Neutrophil (primary cell): ENCODE data around the gene CHST10.

ENCODE experiments used
- H3K27ac ChIP-seq: fragments of 200-600 bp; sonication (generic); 2 replicates; pipeline ENCODE4 v1.5.1; 2016; ENCODE audit warnings: mild to moderate bottlenecking, moderate library complexity
- H3K27me3 ChIP-seq: fragments of 200-600 bp; sonication (generic); 2 replicates; pipeline ENCODE4 v1.6.0; 2016; ENCODE audit warnings: mild to moderate bottlenecking
- H3K36me3 ChIP-seq: fragments of 200-600 bp; sonication (generic); 2 replicates; pipeline ENCODE4 v1.5.1; 2017
- H3K4me1 ChIP-seq, 2 experiments: fragments of 200-600 bp in 1 of 2; sonication (generic) in 1 of 2; 1 replicate in 1 of 2; 2 replicates in 1 of 2; pipeline versions ENCODE4 v1.5.1 to v1.6.1; 2013 to 2016; ENCODE audit warnings: low read depth in 1 of 2, low read length in 1 of 2, mild to moderate bottlenecking in 1 of 2, moderate library complexity in 1 of 2; ENCODE audit not compliant: control insufficient read depth in 1 of 2, insufficient read depth in 1 of 2
- H3K4me3 ChIP-seq, 2 experiments: fragments of 200-600 bp in 1 of 2; sonication (generic) in 1 of 2; 1 replicate in 1 of 2; 2 replicates in 1 of 2; pipeline ENCODE4 v1.5.1; 2013 to 2016; ENCODE audit warnings: low read depth in 1 of 2, low read length in 1 of 2, mild to moderate bottlenecking in 1 of 2, moderate library complexity in 1 of 2
- H3K9me3 ChIP-seq: fragments of 200-600 bp; sonication (generic); 2 replicates; pipeline ENCODE4 v1.5.1; 2016
- CTCF ChIP-seq: fragments of 200-600 bp; sonication (generic); IDR thresholded peaks from 2 replicates; pipeline ENCODE4 v1.5.1; 2016; ENCODE audit warnings: antibody characterized with exemption

The CHST10 gene

GRCh38 chr2:100422320-100423055, 5.0 kb upstream of the CHST10 start:
- no peaks in the 10 kb centered on the region for H3K36me3 ChIP-seq
- TF ChIP-seq CTCF, result no peak
- H3K4me1 ChIP-seq, result peaks cover 2 to 7% of the 10 kb centered on the region in 2 experiments
- no peak overlapping the region for H3K27ac ChIP-seq
- H3K27me3 ChIP-seq, result peaks cover 73% of the 10 kb centered on the region
- no peak overlapping the region for H3K4me3 ChIP-seq
- no peaks in the 10 kb centered on the region for H3K9me3 ChIP-seq

- Histone ChIP-seq H3K9me3 (no peaks in the 10 kb centered on the region), H3K4me1 (peaks cover 9 to 11% of the 10 kb centered on the region in 2 experiments), H3K27ac (no peak overlapping the region), H3K4me3 (no peak overlapping the region), H3K36me3 (no peaks in the 10 kb centered on the region), H3K27me3 (peaks cover 93% of the 10 kb centered on the region)
- TF ChIP-seq CTCF, result no peak
These were observed 2.4 kb upstream of the CHST10 start for GRCh38 chr2:100419915-100420314.

GRCh38 chr2:100418406-100418962, 1.0 kb upstream of the CHST10 start:
- peaks cover 89% of the 10 kb centered on the region for H3K27me3 ChIP-seq
- no peak overlapping the region for H3K27ac ChIP-seq
- H3K9me3 ChIP-seq, result no peaks in the 10 kb centered on the region
- no peaks in the 10 kb centered on the region for H3K36me3 ChIP-seq
- TF ChIP-seq CTCF, result no peak
- H3K4me1 ChIP-seq, result peaks cover 9 to 11% of the 10 kb centered on the region in 2 experiments
- no peak overlapping the region for H3K4me3 ChIP-seq

GRCh38 chr2:100417711-100418124, 250 bp upstream of the CHST10 start:
- H3K4me3 ChIP-seq, result no peak overlapping the region
- no peak for TF ChIP-seq CTCF
- peaks cover 82% of the 10 kb centered on the region for H3K27me3 ChIP-seq
- no peak overlapping the region for H3K27ac ChIP-seq
- H3K4me1 ChIP-seq, result peaks cover 9 to 11% of the 10 kb centered on the region in 2 experiments
- no peaks in the 10 kb centered on the region for H3K9me3 ChIP-seq
- no peaks in the 10 kb centered on the region for H3K36me3 ChIP-seq

GRCh38 chr2:100416397-100416934, 1.0 kb downstream of the CHST10 start:
- Histone ChIP-seq H3K36me3 (no peaks in the 10 kb centered on the region), H3K27ac (no peak overlapping the region), H3K27me3 (peaks cover 72% of the 10 kb centered on the region), H3K4me1 (peaks cover 9 to 11% of the 10 kb centered on the region in 2 experiments), H3K4me3 (no peak overlapping the region), H3K9me3 (no peaks in the 10 kb centered on the region)
- no peak for TF ChIP-seq CTCF
